Gastrocnemius medialis (tissue), 4 donors: ENCODE results near the gene BDH1. TPM values are rescaled to one million over a fixed set of nuclear protein-coding genes. Genes with fewer than 3 reads are reported as not detected.
"Not testable (repeated sequence)": the region's sequence is repeated elsewhere in the genome, so short reads cannot be mapped to it uniquely, and the experiment has no call there.

Experiments
- ATAC-seq, 2 donors: fragments of 150-250 bp; one replicate each; pipeline ENCODE4 v1.9.1; 2016
- DNase-seq, 2 donors: peaks; one replicate each; pipeline ENCODE4 v3.0.0-alpha.2; 2019
- H3K27ac ChIP-seq, 4 donors: fragments of 200-600 bp; sonication (generic); 1 replicate in 1 of 4; 2 replicates in 3 of 4; pipeline ENCODE4 v1.5.1; 2016 to 2018; ENCODE audit warnings: mild to moderate bottlenecking in 2 of 4, moderate library complexity in 1 of 4
- H3K27me3 ChIP-seq, 3 donors: fragments of 200-600 bp; sonication (generic) in 2 of 3; 1 replicate in 1 of 3; 2 replicates in 2 of 3; pipeline versions ENCODE4 v1.5.1 to v1.6.0; 2016 to 2019; ENCODE audit warnings: mild to moderate bottlenecking in 1 of 3, moderate library complexity in 1 of 3
- H3K36me3 ChIP-seq, 2 donors: fragments of 200-600 bp; sonication (generic) in 1 of 2; one replicate each; pipeline ENCODE4 v1.5.1; 2017 to 2018
- H3K4me1 ChIP-seq, 2 donors: fragments of 200-600 bp; sonication (generic) in 1 of 2; one replicate each; pipeline ENCODE4 v1.5.1; 2016 to 2017; ENCODE audit warnings: mild to moderate bottlenecking in 2 of 2
- H3K4me3 ChIP-seq, 4 donors: fragments of 200-600 bp; sonication (generic) in 3 of 4; 1 replicate in 1 of 4; 2 replicates in 3 of 4; pipeline ENCODE4 v1.5.1; 2016 to 2019; ENCODE audit warnings: mild to moderate bottlenecking in 2 of 4
- H3K9me3 ChIP-seq, 3 donors: fragments of 200-600 bp; sonication (generic) in 2 of 3; 1 replicate in 1 of 3; 2 replicates in 2 of 3; pipeline ENCODE4 v1.5.1; 2016 to 2019
- POLR2A ChIP-seq, 2 donors: fragments of 450-650 bp; IDR thresholded peaks; one replicate each; pipeline ENCODE4 v1.6.1; 2017; ENCODE audit warnings: antibody characterized with exemption in 2 of 2, mild to moderate bottlenecking in 2 of 2, moderate library complexity in 2 of 2
- in situ Hi-C, 4 donors: fragments of 200-750 bp; cut with MboI; loops; one replicate each; pipeline versions ENCODE4 v1.15.0 to v1.8.0; 2017; ENCODE audit warnings: low sequenced_read_pairs in 4 of 4
- intact Hi-C: fragments of 100-400 bp; cut with DNase I; formaldehyde crosslinking; loops from one replicate; pipeline ENCODE4 v1.15.1; 2023; ENCODE audit warnings: low total_unique reads
- total RNA-seq, 4 donors: library from RNA; depleted of rRNA; stranded (reverse); fragments of >200 nt; gene quantifications; one replicate each; pipeline versions ENCODE4 v1.1.0 to v1.2.3, GENCODE V29; 2016
- TF ChIP-seq, protein P1 (sequence below), 5 experiments: fragments of 450-650 bp in 3 of 5; fragments of 200-600 bp in 2 of 5; sonication (generic) in 2 of 5; IDR thresholded peaks in 4 of 5; conservative IDR thresholded peaks in 1 of 5; 1 replicate in 4 of 5; 2 replicates in 1 of 5; pipeline ENCODE4 v1.5.1; 2016 to 2019; ENCODE audit warnings: antibody characterized with exemption in 5 of 5, mild to moderate bottlenecking in 3 of 5, moderate library complexity in 3 of 5

BDH1 gene
- total RNA-seq, 4 donors from 2014 or later: 7.1 to 9.5 (median 8.9) TPM

DNA sequence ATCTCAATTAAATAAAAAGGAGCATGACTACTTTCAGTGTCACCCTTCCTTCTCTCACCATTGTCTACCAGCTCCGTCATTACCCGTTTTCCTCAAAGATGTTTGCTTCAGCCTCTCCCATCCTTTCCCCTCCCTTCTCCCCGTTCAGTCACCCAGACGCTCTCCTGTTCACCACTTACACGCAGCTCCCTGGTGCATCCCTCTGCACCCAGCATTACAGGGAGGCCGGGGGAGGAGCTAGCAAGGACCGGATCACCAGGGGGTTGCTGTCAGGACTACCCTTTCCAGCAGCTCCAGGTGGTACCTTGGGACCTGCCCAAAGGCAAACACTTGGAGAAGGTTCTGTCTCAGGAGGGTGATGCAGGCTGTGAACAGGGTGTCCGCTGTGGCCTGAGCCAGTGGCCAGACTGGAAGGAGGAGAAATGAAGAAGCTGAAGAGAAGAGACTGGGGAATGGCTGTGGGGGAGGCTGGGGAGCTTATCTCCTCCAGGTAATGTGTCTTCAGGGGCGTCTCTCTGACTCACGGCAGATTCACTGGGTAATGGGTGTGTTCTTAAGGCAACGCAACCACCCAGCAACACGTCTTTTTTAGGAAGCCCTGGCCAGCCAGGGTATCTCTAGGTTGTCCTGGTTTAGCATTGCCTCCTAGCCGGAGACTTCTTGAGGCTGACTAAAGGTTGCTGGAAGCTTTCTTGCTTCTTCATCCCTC is 21.8 kb upstream of the BDH1 start:
- TF ChIP-seq, protein P1, sequence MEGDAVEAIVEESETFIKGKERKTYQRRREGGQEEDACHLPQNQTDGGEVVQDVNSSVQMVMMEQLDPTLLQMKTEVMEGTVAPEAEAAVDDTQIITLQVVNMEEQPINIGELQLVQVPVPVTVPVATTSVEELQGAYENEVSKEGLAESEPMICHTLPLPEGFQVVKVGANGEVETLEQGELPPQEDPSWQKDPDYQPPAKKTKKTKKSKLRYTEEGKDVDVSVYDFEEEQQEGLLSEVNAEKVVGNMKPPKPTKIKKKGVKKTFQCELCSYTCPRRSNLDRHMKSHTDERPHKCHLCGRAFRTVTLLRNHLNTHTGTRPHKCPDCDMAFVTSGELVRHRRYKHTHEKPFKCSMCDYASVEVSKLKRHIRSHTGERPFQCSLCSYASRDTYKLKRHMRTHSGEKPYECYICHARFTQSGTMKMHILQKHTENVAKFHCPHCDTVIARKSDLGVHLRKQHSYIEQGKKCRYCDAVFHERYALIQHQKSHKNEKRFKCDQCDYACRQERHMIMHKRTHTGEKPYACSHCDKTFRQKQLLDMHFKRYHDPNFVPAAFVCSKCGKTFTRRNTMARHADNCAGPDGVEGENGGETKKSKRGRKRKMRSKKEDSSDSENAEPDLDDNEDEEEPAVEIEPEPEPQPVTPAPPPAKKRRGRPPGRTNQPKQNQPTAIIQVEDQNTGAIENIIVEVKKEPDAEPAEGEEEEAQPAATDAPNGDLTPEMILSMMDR (IDR thresholded peaks at IDR 0.05 in 4 of 5, conservative IDR thresholded peaks at IDR 0.05 in 1 of 5): no peak
- TF ChIP-seq POLR2A (IDR thresholded peaks at IDR 0.05): no peak
- Histone ChIP-seq H3K27ac (no peak overlapping the region), H3K27me3 (no peaks in the 10 kb centered on the region), H3K9me3 (no peaks in the 10 kb centered on the region), H3K36me3 (peaks cover 0 to 10% of the 10 kb centered on the region in 2 donors), H3K4me1 (no peaks in the 10 kb centered on the region), H3K4me3 (no peak overlapping the region)
- DNase-seq (no peak), ATAC-seq (no peak)
- intact Hi-C loops (no loop called here), in situ Hi-C loops (loop anchor here in 2 of 4 donors (25.0 kb wide), 1 partner anchor 110 kb away; no protein-coding TSS in a partner anchor)

DNA sequence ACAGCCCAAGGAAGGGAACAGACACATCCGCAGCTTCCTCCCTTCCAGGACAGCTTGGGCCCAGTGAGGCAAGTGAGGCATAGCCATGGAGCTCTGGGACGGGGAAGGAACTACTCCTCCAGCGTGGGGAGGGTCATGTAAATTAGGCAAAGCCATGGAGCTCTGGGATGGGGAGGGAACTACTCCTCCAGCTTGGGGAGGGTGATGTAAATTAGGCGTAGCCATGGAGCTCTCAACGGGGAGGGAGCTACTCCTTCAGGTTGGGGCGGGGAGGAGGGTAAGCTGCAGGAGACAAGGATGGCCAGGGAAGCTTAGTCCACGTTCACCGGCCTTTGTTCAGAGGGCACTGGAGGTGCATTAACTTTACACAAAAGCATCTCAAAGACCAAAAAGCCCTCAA is 21.1 kb upstream of the BDH1 start:
- no peak for TF ChIP-seq POLR2A (IDR thresholded peaks at IDR 0.05)
- TF ChIP-seq, protein P1 (IDR thresholded peaks at IDR 0.05 in 4 of 5, conservative IDR thresholded peaks at IDR 0.05 in 1 of 5): no peak
- Histone ChIP-seq H3K27ac (no peak overlapping the region), H3K27me3 (no peaks in the 10 kb centered on the region), H3K4me1 (no peaks in the 10 kb centered on the region), H3K36me3 (peaks cover 0 to 10% of the 10 kb centered on the region in 2 donors), H3K9me3 (no peaks in the 10 kb centered on the region), H3K4me3 (no peak overlapping the region)
- ATAC-seq (no peak), DNase-seq (no peak)
- intact Hi-C loops: no loop called here
- in situ Hi-C loops: loop anchor here in 2 of 4 donors (25.0 kb wide), 1 partner anchor 110 kb away; no protein-coding TSS in a partner anchor

DNA sequence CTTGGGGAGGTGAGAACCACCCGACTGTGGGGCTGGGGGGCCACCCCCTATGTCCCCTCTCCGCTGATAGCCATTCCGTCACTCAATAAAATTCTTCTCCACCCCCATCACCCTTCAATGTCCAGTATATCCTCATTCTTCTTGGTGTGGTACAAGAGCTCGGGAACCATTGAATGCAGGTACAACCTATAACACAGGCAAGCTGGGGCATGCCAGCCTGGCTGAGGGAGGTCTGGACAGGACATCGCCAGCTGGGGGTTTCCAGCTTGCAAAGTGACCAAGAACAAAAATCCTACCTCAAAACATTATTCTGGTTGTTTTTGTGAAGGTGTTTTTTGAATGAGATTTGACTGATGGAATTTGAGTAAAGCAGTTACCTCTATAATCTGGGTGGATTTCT is 19.6 kb upstream of the BDH1 start:
- TF ChIP-seq POLR2A (IDR thresholded peaks at IDR 0.05): no peak
- TF ChIP-seq, protein P1 (IDR thresholded peaks at IDR 0.05 in 4 of 5, conservative IDR thresholded peaks at IDR 0.05 in 1 of 5): no peak
- Histone ChIP-seq H3K4me3 (no peak overlapping the region), H3K36me3 (peaks cover 0 to 10% of the 10 kb centered on the region in 2 donors), H3K9me3 (no peaks in the 10 kb centered on the region), H3K27ac (no peak overlapping the region), H3K4me1 (no peaks in the 10 kb centered on the region), H3K27me3 (peaks cover 0 to 4% (median under 1%) of the 10 kb centered on the region in 3 donors)
- intact Hi-C loops: no loop called here
- DNase-seq: no peak
- in situ Hi-C loops: loop anchor here in 2 of 4 donors (25.0 kb wide), 1 partner anchor 112 kb away; no protein-coding TSS in a partner anchor
- no peak for ATAC-seq

DNA sequence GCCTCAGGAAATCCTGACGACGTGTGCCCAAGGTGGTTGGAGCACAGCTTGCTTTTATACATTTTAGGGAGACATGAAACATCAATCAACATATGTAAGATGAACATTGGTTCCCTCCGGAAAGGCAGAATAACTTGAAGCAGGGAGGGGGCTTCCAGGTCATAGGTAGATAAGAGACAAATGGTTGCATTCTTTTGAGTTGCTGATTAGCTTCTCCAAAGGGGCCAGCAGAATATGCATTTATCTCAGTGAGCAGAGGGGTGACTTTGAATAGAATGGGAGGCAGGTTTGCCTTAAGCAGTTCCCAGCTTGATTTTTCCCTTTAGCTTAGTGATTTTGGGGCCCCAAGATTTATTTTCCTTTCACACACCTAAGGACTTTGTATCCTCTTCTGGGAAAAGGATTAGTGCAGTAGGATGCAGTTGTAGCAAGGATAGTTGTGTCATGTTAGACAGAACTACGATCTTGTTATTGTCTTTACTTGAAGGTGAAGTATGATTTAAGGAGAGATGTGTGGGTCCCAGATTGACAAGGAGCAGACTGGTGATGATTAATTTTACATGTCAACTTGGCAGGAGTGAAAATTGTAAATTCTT is 18.7 kb upstream of the BDH1 start:
- H3K9me3 ChIP-seq, ATAC-seq, H3K27me3 ChIP-seq, H3K4me1 ChIP-seq, intact Hi-C loops, DNase-seq, H3K36me3 ChIP-seq, H3K27ac ChIP-seq, H3K4me3 ChIP-seq, in situ Hi-C loops: not testable (repeated sequence)

DNA sequence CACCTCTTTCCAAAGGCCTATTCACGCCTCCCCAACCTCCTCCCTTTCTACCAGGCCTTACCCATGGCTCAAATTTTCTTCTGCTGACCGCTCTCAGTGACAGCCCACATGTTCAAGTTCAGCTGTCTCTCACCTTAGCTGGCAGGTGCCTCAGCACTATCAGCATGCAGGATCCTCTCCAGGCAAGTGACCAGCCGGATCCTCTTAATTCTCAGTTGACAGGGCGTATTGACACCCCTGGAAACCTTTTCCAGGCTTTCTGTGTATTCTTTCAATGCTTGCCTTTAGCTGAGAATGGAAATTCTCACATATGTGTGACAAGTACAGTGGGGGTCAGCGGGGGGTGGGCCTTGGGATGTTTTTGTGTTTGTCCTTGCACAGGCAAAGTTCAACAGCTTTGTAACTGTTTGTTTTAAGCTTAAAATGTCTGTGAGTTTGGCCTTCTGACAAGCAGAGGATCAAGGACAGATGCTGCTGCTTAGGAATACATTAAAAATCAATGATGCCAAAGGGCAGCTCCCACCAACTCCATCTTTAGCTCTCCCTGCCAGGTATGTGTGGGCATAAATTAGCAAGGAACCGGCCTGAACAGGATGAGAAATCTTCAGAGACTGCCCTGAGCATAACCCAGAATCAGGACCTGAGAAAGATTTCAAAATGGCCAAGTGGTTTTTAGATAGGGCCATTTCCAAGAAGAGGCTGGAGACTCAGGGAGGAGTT is 17.4 kb upstream of the BDH1 start:
- H3K36me3 ChIP-seq: peaks cover 0 to 9% of the 10 kb centered on the region in 2 donors
- no peaks in the 10 kb centered on the region for H3K4me1 ChIP-seq
- no peak for TF ChIP-seq POLR2A (IDR thresholded peaks at IDR 0.05)
- TF ChIP-seq, protein P1 (IDR thresholded peaks at IDR 0.05 in 4 of 5, conservative IDR thresholded peaks at IDR 0.05 in 1 of 5): no peak
- DNase-seq (no peak), ATAC-seq (no peak)
- in situ Hi-C loops: no loop called here
- peaks cover 2 to 16% (median 10%) of the 10 kb centered on the region in 3 donors for H3K27me3 ChIP-seq
- H3K4me3 ChIP-seq: no peak overlapping the region
- no peak overlapping the region for H3K27ac ChIP-seq
- H3K9me3 ChIP-seq: no peaks in the 10 kb centered on the region
- intact Hi-C loops: no loop called here

DNA sequence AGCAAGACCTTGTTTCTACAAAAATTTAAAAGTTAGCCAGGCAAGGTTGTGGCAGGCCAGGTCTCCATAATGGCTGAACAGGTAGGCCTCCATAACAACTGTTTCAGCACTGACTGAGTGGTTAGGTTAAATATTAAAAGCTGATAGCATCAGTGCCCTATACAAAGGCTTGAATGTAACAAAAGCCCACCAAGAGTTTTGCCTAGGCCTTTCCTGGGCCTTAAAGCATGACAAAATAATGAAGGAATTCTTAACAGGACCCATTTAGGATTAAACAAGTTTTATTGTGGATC is 16.1 kb upstream of the BDH1 start:
- H3K4me3 ChIP-seq, intact Hi-C loops: not testable (repeated sequence)

DNA sequence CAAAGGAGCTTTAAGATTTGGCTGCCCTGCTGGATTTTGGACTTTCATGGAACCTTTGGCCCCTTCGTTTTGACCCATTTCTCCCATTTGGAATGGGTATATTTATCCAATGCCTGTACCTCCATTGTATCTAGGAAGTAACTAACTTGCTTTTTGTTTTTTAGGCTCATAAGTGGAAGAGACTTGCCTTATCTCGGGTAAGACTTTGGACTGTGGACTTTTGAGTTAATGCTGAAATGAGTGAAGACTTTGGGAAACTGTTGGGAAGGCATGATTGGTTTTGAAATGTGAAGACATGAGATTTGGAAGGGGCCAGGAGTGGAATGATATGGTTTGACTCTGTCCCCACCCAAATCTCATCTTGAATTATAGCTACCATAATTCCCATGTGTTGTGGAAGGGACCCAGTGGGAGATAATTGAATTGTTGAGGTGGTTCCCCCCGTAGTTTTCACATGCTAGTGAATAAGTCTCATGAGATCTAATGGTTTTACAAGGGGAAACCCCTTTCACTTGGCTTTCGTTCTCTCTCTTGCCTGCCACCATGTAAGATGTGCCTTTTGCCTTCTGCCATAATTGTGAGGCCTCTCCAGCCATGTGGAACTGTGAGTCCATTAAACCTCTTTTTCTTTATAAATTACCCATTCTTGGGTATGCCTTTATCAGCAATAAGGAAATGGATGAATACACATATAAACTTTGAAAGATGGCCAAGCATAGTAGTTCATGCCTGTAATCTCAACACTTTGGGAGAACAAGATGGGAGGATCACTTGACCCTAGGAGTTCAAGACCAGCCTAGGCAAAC is 15.5 kb upstream of the BDH1 start:
- ATAC-seq, H3K4me3 ChIP-seq, H3K4me1 ChIP-seq, H3K9me3 ChIP-seq, DNase-seq, H3K27ac ChIP-seq, H3K36me3 ChIP-seq, in situ Hi-C loops, intact Hi-C loops: not testable (repeated sequence)
- H3K27me3 ChIP-seq: peaks cover 8 to 22% (median 10%) of the 10 kb centered on the region in 3 donors

More for the DNA sequence above, 16.1 kb upstream of the BDH1 start:
- H3K36me3 ChIP-seq, DNase-seq, H3K27ac ChIP-seq, H3K4me1 ChIP-seq, H3K9me3 ChIP-seq, in situ Hi-C loops, ATAC-seq: not testable (repeated sequence)
- peaks cover 8 to 22% (median 10%) of the 10 kb centered on the region in 3 donors for H3K27me3 ChIP-seq
